Liver (tissue), 3 donors: Measurements from ENCODE around the gene MAN2B2.

Experiments
- EGR1 ChIP-seq, 2 donors: IDR thresholded peaks; 2 replicates each; pipeline ENCODE4 v1.6.1; 2016 to 2018; ENCODE audit warnings: antibody characterized with exemption in 2 of 2, low read depth in 2 of 2
- FOXA2 ChIP-seq: IDR thresholded peaks from 2 replicates; pipeline ENCODE4 v1.6.1; 2016; ENCODE audit warnings: antibody characterized with exemption
- GABPA ChIP-seq, 2 donors: IDR thresholded peaks in 1 of 2; conservative IDR thresholded peaks in 1 of 2; 2 replicates each; pipeline ENCODE4 v1.6.1; 2016; ENCODE audit warnings: antibody characterized with exemption in 2 of 2, mild to moderate bottlenecking in 1 of 2, moderate library complexity in 1 of 2
- JUND ChIP-seq, 2 donors: IDR thresholded peaks; 2 replicates each; pipeline ENCODE4 v1.6.1; 2016; ENCODE audit warnings: antibody characterized with exemption in 2 of 2
- RAD21 ChIP-seq, 2 donors: IDR thresholded peaks; 2 replicates each; pipeline ENCODE4 v1.6.1; 2016; ENCODE audit warnings: antibody characterized with exemption in 2 of 2, mild to moderate bottlenecking in 2 of 2
- RXRA ChIP-seq, 2 donors: IDR thresholded peaks; 2 replicates each; pipeline ENCODE4 v1.6.1; 2017 to 2018; ENCODE audit warnings: antibody characterized with exemption in 2 of 2, mild to moderate bottlenecking in 1 of 2
- SP1 ChIP-seq: IDR thresholded peaks from 2 replicates; pipeline ENCODE4 v1.6.1; 2018; ENCODE audit warnings: antibody characterized with exemption, mild to moderate bottlenecking
- TAF1 ChIP-seq: conservative IDR thresholded peaks from 2 replicates; pipeline ENCODE4 v1.6.1; 2016; ENCODE audit warnings: antibody characterized with exemption, mild to moderate bottlenecking
- YY1 ChIP-seq: IDR thresholded peaks from 2 replicates; pipeline ENCODE4 v1.6.1; 2016; ENCODE audit warnings: antibody characterized with exemption, mild to moderate bottlenecking
- TF ChIP-seq, protein P1 (sequence below): fragments of 150-350 bp; IDR thresholded peaks from 2 replicates; pipeline ENCODE4 v1.5.1; 2017; ENCODE audit warnings: improper control_type of control experiment, low read depth, low read length; ENCODE audit not compliant: missing input control
- TF ChIP-seq, protein P2 (sequence below): IDR thresholded peaks from 2 replicates; pipeline ENCODE4 v1.6.1; 2016; ENCODE audit warnings: antibody characterized with exemption
- TF ChIP-seq, protein P3 (sequence below): IDR thresholded peaks from 2 replicates; pipeline ENCODE4 v1.6.1; 2016; ENCODE audit warnings: antibody characterized with exemption, mild to moderate bottlenecking
- TF ChIP-seq, protein P4 (sequence below): IDR thresholded peaks from 2 replicates; pipeline ENCODE4 v1.6.1; 2016; ENCODE audit warnings: antibody characterized with exemption
- donor health status: healthy.
- donor health status: healthy.

DNA sequence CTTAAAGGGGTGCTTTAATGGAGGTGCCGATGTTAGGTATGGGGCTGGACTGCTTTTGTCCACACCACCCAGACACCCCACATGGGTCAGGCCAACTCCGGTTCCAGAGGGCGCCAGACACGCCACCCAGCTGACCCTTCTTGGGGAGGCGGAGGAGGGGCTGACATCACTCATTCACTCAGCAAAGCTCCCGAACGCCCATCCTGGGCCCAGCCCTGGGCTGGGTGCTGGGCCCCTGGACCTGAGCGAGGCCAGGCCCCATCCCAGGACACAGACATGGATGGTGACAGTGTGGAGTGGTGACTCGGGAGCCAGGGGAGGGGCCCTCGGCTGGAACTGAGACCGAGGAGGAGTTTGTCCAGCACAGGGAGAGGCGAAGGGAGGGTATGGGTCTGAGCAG lies 28.1 kb downstream of the MAN2B2 start:
- TF ChIP-seq, protein P1, sequence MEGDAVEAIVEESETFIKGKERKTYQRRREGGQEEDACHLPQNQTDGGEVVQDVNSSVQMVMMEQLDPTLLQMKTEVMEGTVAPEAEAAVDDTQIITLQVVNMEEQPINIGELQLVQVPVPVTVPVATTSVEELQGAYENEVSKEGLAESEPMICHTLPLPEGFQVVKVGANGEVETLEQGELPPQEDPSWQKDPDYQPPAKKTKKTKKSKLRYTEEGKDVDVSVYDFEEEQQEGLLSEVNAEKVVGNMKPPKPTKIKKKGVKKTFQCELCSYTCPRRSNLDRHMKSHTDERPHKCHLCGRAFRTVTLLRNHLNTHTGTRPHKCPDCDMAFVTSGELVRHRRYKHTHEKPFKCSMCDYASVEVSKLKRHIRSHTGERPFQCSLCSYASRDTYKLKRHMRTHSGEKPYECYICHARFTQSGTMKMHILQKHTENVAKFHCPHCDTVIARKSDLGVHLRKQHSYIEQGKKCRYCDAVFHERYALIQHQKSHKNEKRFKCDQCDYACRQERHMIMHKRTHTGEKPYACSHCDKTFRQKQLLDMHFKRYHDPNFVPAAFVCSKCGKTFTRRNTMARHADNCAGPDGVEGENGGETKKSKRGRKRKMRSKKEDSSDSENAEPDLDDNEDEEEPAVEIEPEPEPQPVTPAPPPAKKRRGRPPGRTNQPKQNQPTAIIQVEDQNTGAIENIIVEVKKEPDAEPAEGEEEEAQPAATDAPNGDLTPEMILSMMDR: no peak
- no peak for TF ChIP-seq SP1
- TF ChIP-seq, protein P2, sequence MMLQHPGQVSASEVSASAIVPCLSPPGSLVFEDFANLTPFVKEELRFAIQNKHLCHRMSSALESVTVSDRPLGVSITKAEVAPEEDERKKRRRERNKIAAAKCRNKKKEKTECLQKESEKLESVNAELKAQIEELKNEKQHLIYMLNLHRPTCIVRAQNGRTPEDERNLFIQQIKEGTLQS: no peak
- no peak for TF ChIP-seq JUND (IDR thresholded peaks at IDR 0.05)
- no peak for TF ChIP-seq EGR1 (IDR thresholded peaks at IDR 0.05; ENCODE audit: low read depth in 2 of 2)
- TF ChIP-seq, protein P3, sequence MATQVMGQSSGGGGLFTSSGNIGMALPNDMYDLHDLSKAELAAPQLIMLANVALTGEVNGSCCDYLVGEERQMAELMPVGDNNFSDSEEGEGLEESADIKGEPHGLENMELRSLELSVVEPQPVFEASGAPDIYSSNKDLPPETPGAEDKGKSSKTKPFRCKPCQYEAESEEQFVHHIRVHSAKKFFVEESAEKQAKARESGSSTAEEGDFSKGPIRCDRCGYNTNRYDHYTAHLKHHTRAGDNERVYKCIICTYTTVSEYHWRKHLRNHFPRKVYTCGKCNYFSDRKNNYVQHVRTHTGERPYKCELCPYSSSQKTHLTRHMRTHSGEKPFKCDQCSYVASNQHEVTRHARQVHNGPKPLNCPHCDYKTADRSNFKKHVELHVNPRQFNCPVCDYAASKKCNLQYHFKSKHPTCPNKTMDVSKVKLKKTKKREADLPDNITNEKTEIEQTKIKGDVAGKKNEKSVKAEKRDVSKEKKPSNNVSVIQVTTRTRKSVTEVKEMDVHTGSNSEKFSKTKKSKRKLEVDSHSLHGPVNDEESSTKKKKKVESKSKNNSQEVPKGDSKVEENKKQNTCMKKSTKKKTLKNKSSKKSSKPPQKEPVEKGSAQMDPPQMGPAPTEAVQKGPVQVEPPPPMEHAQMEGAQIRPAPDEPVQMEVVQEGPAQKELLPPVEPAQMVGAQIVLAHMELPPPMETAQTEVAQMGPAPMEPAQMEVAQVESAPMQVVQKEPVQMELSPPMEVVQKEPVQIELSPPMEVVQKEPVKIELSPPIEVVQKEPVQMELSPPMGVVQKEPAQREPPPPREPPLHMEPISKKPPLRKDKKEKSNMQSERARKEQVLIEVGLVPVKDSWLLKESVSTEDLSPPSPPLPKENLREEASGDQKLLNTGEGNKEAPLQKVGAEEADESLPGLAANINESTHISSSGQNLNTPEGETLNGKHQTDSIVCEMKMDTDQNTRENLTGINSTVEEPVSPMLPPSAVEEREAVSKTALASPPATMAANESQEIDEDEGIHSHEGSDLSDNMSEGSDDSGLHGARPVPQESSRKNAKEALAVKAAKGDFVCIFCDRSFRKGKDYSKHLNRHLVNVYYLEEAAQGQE: no peak
- no peak for TF ChIP-seq FOXA2
- no peak for TF ChIP-seq TAF1
- no peak for TF ChIP-seq RAD21 (IDR thresholded peaks at IDR 0.05)
- TF ChIP-seq GABPA (IDR thresholded peaks at IDR 0.05 in 1 of 2, conservative IDR thresholded peaks at IDR 0.05 in 1 of 2): no peak
- TF ChIP-seq, protein P4, sequence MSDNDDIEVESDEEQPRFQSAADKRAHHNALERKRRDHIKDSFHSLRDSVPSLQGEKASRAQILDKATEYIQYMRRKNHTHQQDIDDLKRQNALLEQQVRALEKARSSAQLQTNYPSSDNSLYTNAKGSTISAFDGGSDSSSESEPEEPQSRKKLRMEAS: no peak
- no peak for TF ChIP-seq RXRA (IDR thresholded peaks at IDR 0.05)
- TF ChIP-seq YY1: no peak
